KOPT-K1 (cell line): ENCODE measurements around the gene P2RY2.

Experiments used
- H3K27ac ChIP-seq: fragments of 200-600 bp; sonication (generic); 2 replicates; pipeline ENCODE4 v1.5.1; 2016; ENCODE audit warnings: antibody characterized with exemption, mild to moderate bottlenecking, low read depth, low read length; ENCODE audit not compliant: poor library complexity, severe bottlenecking
- H3K36me3 ChIP-seq: fragments of 200-600 bp; sonication (generic); 2 replicates; pipeline ENCODE4 v1.5.1; 2017; ENCODE audit warnings: antibody characterized with exemption, mild to moderate bottlenecking, low read length, moderate library complexity; ENCODE audit not compliant: insufficient read depth
- H3K9me3 ChIP-seq: fragments of 200-600 bp; sonication (generic); 2 replicates; pipeline ENCODE4 v1.5.1; 2017; ENCODE audit warnings: antibody characterized with exemption, low read length, mild to moderate bottlenecking; ENCODE audit not compliant: insufficient read depth, poor library complexity, severe bottlenecking

P2RY2 gene

GRCh38 chr11:73218106-73218829 is at the start of gene P2RY2:
Gene P2RY2 (plus strand): TSS chr11:73218281. CDS start chr11:73234160, 15,879 bp downstream.
- Histone ChIP-seq H3K9me3 (no peaks in the 10 kb centered on the region), H3K36me3 (no peaks in the 10 kb centered on the region), H3K27ac (no peak within 1 kb of the TSS)

- no peak overlapping the region for H3K27ac ChIP-seq
- H3K9me3 ChIP-seq = no peaks in the 10 kb centered on the region
- H3K36me3 ChIP-seq = no peaks in the 10 kb centered on the region
Measured at GRCh38 chr11:73168925-73169579, 49.0 kb upstream of the P2RY2 start.

- H3K36me3 ChIP-seq = no peaks in the 10 kb centered on the region
- H3K9me3 ChIP-seq = no peaks in the 10 kb centered on the region
- H3K27ac ChIP-seq = peak overlapping the region; percentile 4
Measured at GRCh38 chr11:73170140-73170539, 47.9 kb upstream of the P2RY2 start.

- Histone ChIP-seq H3K36me3 (no peaks in the 10 kb centered on the region), H3K9me3 (no peaks in the 10 kb centered on the region), H3K27ac (no peak overlapping the region)
Measured at GRCh38 chr11:73171436-73172161, 46.5 kb upstream of the P2RY2 start.

GRCh38 chr11:73172992-73173656 is 45.0 kb upstream of the P2RY2 start:
- Histone ChIP-seq H3K36me3 (no peaks in the 10 kb centered on the region), H3K27ac (no peak overlapping the region), H3K9me3 (no peaks in the 10 kb centered on the region)

GRCh38 chr11:73173755-73174494 is 44.2 kb upstream of the P2RY2 start:
- Histone ChIP-seq H3K27ac (no peak overlapping the region), H3K9me3 (no peaks in the 10 kb centered on the region), H3K36me3 (no peaks in the 10 kb centered on the region)

- Histone ChIP-seq H3K27ac (no peak overlapping the region), H3K36me3 (no peaks in the 10 kb centered on the region), H3K9me3 (no peaks in the 10 kb centered on the region)
Measured at GRCh38 chr11:73174495-73174791, 43.6 kb upstream of the P2RY2 start.

GRCh38 chr11:73175551-73176144 is 42.4 kb upstream of the P2RY2 start:
- no peak overlapping the region for H3K27ac ChIP-seq
- H3K9me3 ChIP-seq = no peaks in the 10 kb centered on the region
- H3K36me3 ChIP-seq = no peaks in the 10 kb centered on the region

- H3K27ac ChIP-seq = no peak overlapping the region
- no peaks in the 10 kb centered on the region for H3K9me3 ChIP-seq
- H3K36me3 ChIP-seq = no peaks in the 10 kb centered on the region
Measured at GRCh38 chr11:73176145-73176873, 41.8 kb upstream of the P2RY2 start.

GRCh38 chr11:73176874-73177155 is 41.3 kb upstream of the P2RY2 start:
- no peaks in the 10 kb centered on the region for H3K9me3 ChIP-seq
- H3K36me3 ChIP-seq = no peaks in the 10 kb centered on the region
- H3K27ac ChIP-seq = no peak overlapping the region

GRCh38 chr11:73177380-73177777 is 40.7 kb upstream of the P2RY2 start:
- Histone ChIP-seq H3K27ac (peak overlapping the region; percentile 22), H3K36me3 (no peaks in the 10 kb centered on the region)

GRCh38 chr11:73177778-73178539 is 40.1 kb upstream of the P2RY2 start:
- no peaks in the 10 kb centered on the region for H3K36me3 ChIP-seq
- H3K27ac ChIP-seq = peak overlapping the region; percentile 22
- H3K9me3 ChIP-seq = no peaks in the 10 kb centered on the region

More at GRCh38 chr11:73177380-73177777, 40.7 kb upstream of the P2RY2 start:
- H3K9me3 ChIP-seq = no peaks in the 10 kb centered on the region

GRCh38 chr11:73178681-73179080 is 39.4 kb upstream of the P2RY2 start:
- no peak overlapping the region for H3K27ac ChIP-seq
- H3K36me3 ChIP-seq = no peaks in the 10 kb centered on the region
- no peaks in the 10 kb centered on the region for H3K9me3 ChIP-seq
